Tibial nerve (tissue), 4 donors: ENCODE results near the gene ZNF660. TPM values are rescaled to one million over a fixed set of nuclear protein-coding genes. Genes with fewer than 3 reads are reported as not detected.

Experiments
- DNase-seq, 2 donors: peaks; one replicate each; pipeline ENCODE4 v3.0.0-alpha.2; 2019; ENCODE audit warnings: low spot score in 2 of 2
- H3K27ac ChIP-seq, 4 donors: fragments of 200-600 bp; sonication (generic) in 3 of 4; one replicate each; pipeline ENCODE4 v1.5.1; 2017 to 2019; ENCODE audit warnings: mild to moderate bottlenecking in 1 of 4
- H3K27me3 ChIP-seq, 2 donors: fragments of 200-600 bp; sonication (generic) in 1 of 2; one replicate each; pipeline versions ENCODE4 v1.5.1 to v1.6.0; 2017 to 2019
- H3K36me3 ChIP-seq, 3 donors: fragments of 200-600 bp; sonication (generic); one replicate each; pipeline ENCODE4 v1.5.1; 2018 to 2019
- H3K4me1 ChIP-seq, 4 donors: fragments of 200-600 bp; sonication (generic) in 3 of 4; one replicate each; pipeline ENCODE4 v1.5.1; 2017 to 2019
- H3K4me3 ChIP-seq, 4 donors: fragments of 200-600 bp; sonication (generic) in 3 of 4; one replicate each; pipeline ENCODE4 v1.5.1; 2017 to 2019; ENCODE audit warnings: mild to moderate bottlenecking in 1 of 4, moderate library complexity in 1 of 4
- H3K9me3 ChIP-seq, 4 donors: fragments of 200-600 bp; sonication (generic) in 3 of 4; one replicate each; pipeline ENCODE4 v1.5.1; 2017 to 2019
- CTCF ChIP-seq, 5 experiments: fragments of 200-600 bp in 3 of 5; fragments of 450-650 bp in 2 of 5; sonication (generic) in 3 of 5; IDR thresholded peaks; one replicate each; pipeline ENCODE4 v1.5.1; 2016 to 2019; ENCODE audit warnings: antibody characterized with exemption in 5 of 5, mild to moderate bottlenecking in 3 of 5, moderate library complexity in 2 of 5
- EP300 ChIP-seq, 2 donors: sonication (generic); formaldehyde crosslinking; IDR thresholded peaks; one replicate each; pipeline ENCODE4 v1.6.1; 2017; ENCODE audit warnings: antibody characterized with exemption in 2 of 2, mild to moderate bottlenecking in 1 of 2
- POLR2A ChIP-seq, 2 donors: fragments of 450-650 bp; IDR thresholded peaks; one replicate each; pipeline ENCODE4 v1.6.1; 2017; ENCODE audit warnings: antibody characterized with exemption in 2 of 2, mild to moderate bottlenecking in 2 of 2, moderate library complexity in 2 of 2
- WGBS, 2 donors: methylation state at CpG; one replicate each; pipeline ENCODE4 v1.1.5; 2018; 5-methylcytosine and 5-hydroxymethylcytosine counted together
- total RNA-seq, 4 donors: library from RNA; depleted of rRNA; stranded (reverse); fragments of >200 nt; gene quantifications; one replicate each; pipeline ENCODE4 v1.1.0, GENCODE V29; 2016

The ZNF660 gene
- total RNA-seq, 4 donors from 2014 or later = 2.2 to 4.8 (median 3.5) TPM

DNA sequence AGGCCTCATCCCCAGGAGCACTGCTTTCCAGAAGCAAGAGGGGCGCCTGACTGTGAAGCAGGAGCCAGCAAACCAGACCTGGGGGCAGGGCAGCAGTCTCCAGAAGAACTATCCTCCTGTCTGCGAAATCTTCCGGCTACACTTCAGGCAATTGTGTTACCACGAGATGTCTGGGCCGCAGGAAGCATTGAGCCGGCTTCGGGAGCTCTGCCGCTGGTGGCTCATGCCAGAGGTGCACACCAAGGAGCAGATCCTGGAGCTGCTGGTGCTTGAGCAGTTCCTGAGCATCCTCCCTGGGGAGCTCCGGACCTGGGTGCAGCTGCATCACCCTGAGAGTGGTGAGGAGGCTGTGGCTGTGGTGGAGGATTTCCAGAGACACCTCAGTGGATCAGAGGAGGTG lies 27.7 kb upstream of the ZNF660 start:
- no peak overlapping the region for H3K4me3 ChIP-seq
- peaks cover 0 to 55% (median 0%) of the 10 kb centered on the region in 3 donors for H3K36me3 ChIP-seq
- WGBS, 2 donors = 93 to 97% methylated on average over 8 to 9 of the region's 9 CpGs
- peaks cover 0 to 6% (median 0%) of the 10 kb centered on the region in 4 donors for H3K9me3 ChIP-seq
- H3K27ac ChIP-seq = no peak overlapping the region
- peaks cover 0 to 10% of the 10 kb centered on the region in 2 donors for H3K27me3 ChIP-seq
- H3K4me1 ChIP-seq = peaks cover 0 to 18% (median 8%) of the 10 kb centered on the region in 4 donors
- no peak for DNase-seq
- TF ChIP-seq EP300 (IDR thresholded peaks at IDR 0.05) (no peak), POLR2A (IDR thresholded peaks at IDR 0.05) (no peak), CTCF (IDR thresholded peaks at IDR 0.05) (no peak)

DNA sequence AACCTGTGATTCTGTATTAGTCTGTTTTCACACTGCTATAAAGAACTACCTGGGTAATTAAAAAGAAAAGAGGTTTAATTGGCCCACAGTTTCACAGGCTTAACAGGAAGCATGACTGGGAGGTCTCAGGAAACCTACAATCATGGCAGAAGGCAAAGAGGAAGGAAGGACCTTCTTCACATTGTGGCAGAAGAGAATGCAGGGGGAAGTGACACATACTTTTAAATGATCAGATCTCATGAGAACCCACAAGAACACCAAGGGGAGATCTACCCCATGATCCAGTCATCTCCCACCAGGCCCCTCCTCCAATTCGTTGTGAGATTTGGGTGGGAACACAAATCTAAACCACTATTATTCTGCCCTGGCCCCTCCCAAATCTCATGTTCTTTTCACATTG lies 23.7 kb upstream of the ZNF660 start:
- H3K36me3 ChIP-seq = peaks cover 0 to 95% (median 0%) of the 10 kb centered on the region in 3 donors
- WGBS, 2 donors = 88 to 97% methylated on average over 1 of the region's 1 CpG
- DNase-seq = no peak
- H3K4me1 ChIP-seq = peaks cover 0 to 7% (median 3%) of the 10 kb centered on the region in 4 donors
- no peaks in the 10 kb centered on the region for H3K27me3 ChIP-seq
- H3K4me3 ChIP-seq = no peak overlapping the region
- no peak overlapping the region for H3K27ac ChIP-seq
- no peak for TF ChIP-seq CTCF (IDR thresholded peaks at IDR 0.05)
- TF ChIP-seq POLR2A (IDR thresholded peaks at IDR 0.05) = no peak
- no peak for TF ChIP-seq EP300 (IDR thresholded peaks at IDR 0.05)
- peaks cover 0 to 17% (median 3%) of the 10 kb centered on the region in 4 donors for H3K9me3 ChIP-seq

DNA sequence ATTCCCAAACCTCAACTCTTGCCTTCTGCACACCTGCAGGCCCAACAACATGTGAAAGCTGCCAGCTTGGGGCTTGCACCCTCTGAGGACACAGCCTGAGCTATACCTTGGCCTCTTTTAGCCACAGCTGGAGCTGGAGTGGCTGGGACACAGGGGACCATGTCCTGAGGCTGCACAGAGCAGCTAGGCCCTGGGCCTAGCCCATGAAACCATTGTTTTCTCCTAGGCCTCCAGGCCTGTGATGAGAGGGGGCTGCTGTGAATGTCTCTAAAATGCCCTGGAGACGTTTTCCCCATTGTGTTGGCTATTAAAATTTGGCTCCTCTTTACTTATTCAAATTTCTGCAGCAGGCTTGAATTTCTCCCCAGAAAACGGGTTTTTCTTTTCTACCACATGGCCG lies 22.6 kb upstream of the ZNF660 start:
- no peaks in the 10 kb centered on the region for H3K27me3 ChIP-seq
- no peak overlapping the region for H3K27ac ChIP-seq
- TF ChIP-seq EP300 (IDR thresholded peaks at IDR 0.05) = no peak
- TF ChIP-seq CTCF (IDR thresholded peaks at IDR 0.05) = no peak
- no peak for TF ChIP-seq POLR2A (IDR thresholded peaks at IDR 0.05)
- peaks cover 0 to 100% (median 0%) of the 10 kb centered on the region in 3 donors for H3K36me3 ChIP-seq
- 90 to 100% methylated on average over 3 of the region's 3 CpGs for WGBS, 2 donors
- H3K4me1 ChIP-seq = no peaks in the 10 kb centered on the region
- peaks cover 0 to 22% (median 3%) of the 10 kb centered on the region in 4 donors for H3K9me3 ChIP-seq
- H3K4me3 ChIP-seq = no peak overlapping the region
- DNase-seq = no peak

- H3K9me3 ChIP-seq = peaks cover 0 to 66% (median 20%) of the 10 kb centered on the region in 4 donors
- H3K36me3 ChIP-seq = peaks cover 6 to 98% (median 15%) of the 10 kb centered on the region in 3 donors
Measured at GRCh38 chr3:44568561-44568960, 16.2 kb upstream of the ZNF660 start.

GRCh38 chr3:44571024-44571423 lies 13.7 kb upstream of the ZNF660 start:
- no peaks in the 10 kb centered on the region for H3K27me3 ChIP-seq
- H3K36me3 ChIP-seq = peaks cover 6 to 95% (median 15%) of the 10 kb centered on the region in 3 donors
- no peak for TF ChIP-seq POLR2A (IDR thresholded peaks at IDR 0.05)
- TF ChIP-seq CTCF (IDR thresholded peaks at IDR 0.05) = no peak
- TF ChIP-seq EP300 (IDR thresholded peaks at IDR 0.05) = no peak
- no peak for DNase-seq
- no peak overlapping the region for H3K4me3 ChIP-seq
- 88 to 89% methylated on average over 4 of the region's 4 CpGs for WGBS, 2 donors
- peaks cover 0 to 90% (median 18%) of the 10 kb centered on the region in 4 donors for H3K9me3 ChIP-seq
- no peak overlapping the region for H3K27ac ChIP-seq
- H3K4me1 ChIP-seq = no peaks in the 10 kb centered on the region

More at GRCh38 chr3:44568561-44568960, 16.2 kb upstream of the ZNF660 start:
- Histone ChIP-seq H3K4me3 (no peak overlapping the region), H3K4me1 (no peaks in the 10 kb centered on the region), H3K27me3 (no peaks in the 10 kb centered on the region), H3K27ac (no peak overlapping the region)
- no peak for DNase-seq
- WGBS, 2 donors = 100% methylated on average over 1 of the region's 1 CpG
- TF ChIP-seq CTCF (IDR thresholded peaks at IDR 0.05) (no peak), EP300 (IDR thresholded peaks at IDR 0.05) (no peak), POLR2A (IDR thresholded peaks at IDR 0.05) (no peak)
